Adrenal gland (tissue), 5 donors: ENCODE measurements around the gene RPTOR.

Source experiments
- POLR2A ChIP-seq, 2 donors: fragments of 450-650 bp; IDR thresholded peaks; one replicate each; pipeline ENCODE4 v1.6.1; 2017; ENCODE audit warnings: antibody characterized with exemption in 2 of 2, mild to moderate bottlenecking in 2 of 2, moderate library complexity in 1 of 2
- TF ChIP-seq, protein P1 (sequence below), 6 experiments: fragments of 450-650 bp in 4 of 6; fragments of 200-600 bp in 2 of 6; sonication (generic) in 1 of 6; IDR thresholded peaks; 1 replicate in 5 of 6; 2 replicates in 1 of 6; pipeline versions ENCODE4 v1.5.1 to v1.8.0; 2016 to 2021; ENCODE audit warnings: antibody characterized with exemption in 6 of 6, mild to moderate bottlenecking in 2 of 6, moderate library complexity in 1 of 6
- donor health status: DM: no; HTN: no; CAD: no.

DNA sequence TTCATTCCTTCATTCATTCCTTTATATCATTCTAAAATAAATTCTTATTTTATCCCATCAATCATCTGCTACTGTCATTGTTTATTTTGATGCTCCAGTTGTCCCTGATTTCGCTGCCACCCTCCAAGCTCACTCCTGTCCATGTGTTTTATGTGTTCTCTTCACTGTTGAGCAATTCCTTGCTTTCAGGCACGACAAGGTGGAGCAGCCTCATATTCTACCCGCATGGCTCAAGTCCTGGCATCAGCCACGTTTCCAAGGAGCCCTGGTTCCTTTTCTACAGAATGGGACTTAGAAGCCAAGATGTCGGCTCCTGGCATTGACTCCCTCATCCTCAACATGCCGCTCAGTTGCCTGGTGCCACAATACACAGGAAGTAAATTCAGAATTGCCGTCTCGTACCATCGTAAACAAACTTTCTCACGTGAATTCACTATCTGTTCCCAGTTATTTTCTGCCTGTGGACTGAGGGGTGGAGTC lies 139.0 kb downstream of the RPTOR start:
- TF ChIP-seq, protein P1, sequence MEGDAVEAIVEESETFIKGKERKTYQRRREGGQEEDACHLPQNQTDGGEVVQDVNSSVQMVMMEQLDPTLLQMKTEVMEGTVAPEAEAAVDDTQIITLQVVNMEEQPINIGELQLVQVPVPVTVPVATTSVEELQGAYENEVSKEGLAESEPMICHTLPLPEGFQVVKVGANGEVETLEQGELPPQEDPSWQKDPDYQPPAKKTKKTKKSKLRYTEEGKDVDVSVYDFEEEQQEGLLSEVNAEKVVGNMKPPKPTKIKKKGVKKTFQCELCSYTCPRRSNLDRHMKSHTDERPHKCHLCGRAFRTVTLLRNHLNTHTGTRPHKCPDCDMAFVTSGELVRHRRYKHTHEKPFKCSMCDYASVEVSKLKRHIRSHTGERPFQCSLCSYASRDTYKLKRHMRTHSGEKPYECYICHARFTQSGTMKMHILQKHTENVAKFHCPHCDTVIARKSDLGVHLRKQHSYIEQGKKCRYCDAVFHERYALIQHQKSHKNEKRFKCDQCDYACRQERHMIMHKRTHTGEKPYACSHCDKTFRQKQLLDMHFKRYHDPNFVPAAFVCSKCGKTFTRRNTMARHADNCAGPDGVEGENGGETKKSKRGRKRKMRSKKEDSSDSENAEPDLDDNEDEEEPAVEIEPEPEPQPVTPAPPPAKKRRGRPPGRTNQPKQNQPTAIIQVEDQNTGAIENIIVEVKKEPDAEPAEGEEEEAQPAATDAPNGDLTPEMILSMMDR (IDR thresholded peaks at IDR 0.05): no peak
- no peak for TF ChIP-seq POLR2A (IDR thresholded peaks at IDR 0.05)
